NCI-H2029 treated with DMSO at 0.1 percent for 48 hours (cell line): ENCODE measurements around the gene RANBP17.

Source experiments
- DNase-seq: peaks from one replicate; lab custom pipeline; 2025; lab: John Stamatoyannopoulos, UW

Gene RANBP17

GRCh38 chr5:171249460-171249859 is 387.6 kb downstream of the RANBP17 start:
- no peak for DNase-seq

- no peak for DNase-seq
These were observed 388.9 kb downstream of the RANBP17 start for GRCh38 chr5:171250738-171251137.

- DNase-seq = no peak
These were observed 389.7 kb downstream of the RANBP17 start for GRCh38 chr5:171251519-171251918.

- no peak for DNase-seq
These were observed 390.9 kb downstream of the RANBP17 start for GRCh38 chr5:171252674-171253073.

GRCh38 chr5:171258737-171259415 is 397.1 kb downstream of the RANBP17 start:
- DNase-seq = no peak

GRCh38 chr5:171261361-171261760 is 399.5 kb downstream of the RANBP17 start:
- no peak for DNase-seq

GRCh38 chr5:171261904-171262303 is 400.1 kb downstream of the RANBP17 start:
- DNase-seq = no peak

GRCh38 chr5:171263181-171263580 is 401.4 kb downstream of the RANBP17 start:
- no peak for DNase-seq

GRCh38 chr5:171264843-171265242 is 403.0 kb downstream of the RANBP17 start:
- DNase-seq = no peak

GRCh38 chr5:171268700-171269620 is 407.1 kb downstream of the RANBP17 start:
- no peak for DNase-seq

- DNase-seq = no peak
These were observed 407.9 kb downstream of the RANBP17 start for GRCh38 chr5:171269717-171270116.

GRCh38 chr5:171270136-171270535 is 408.3 kb downstream of the RANBP17 start:
- DNase-seq = no peak

- no peak for DNase-seq
These were observed 410.0 kb downstream of the RANBP17 start for GRCh38 chr5:171271798-171272197.

- no peak for DNase-seq
These were observed 411.5 kb downstream of the RANBP17 start for GRCh38 chr5:171272996-171273970.

GRCh38 chr5:171275841-171276544 is 414.2 kb downstream of the RANBP17 start:
- no peak for DNase-seq

GRCh38 chr5:171283753-171284152 is 421.9 kb downstream of the RANBP17 start:
- no peak for DNase-seq

- DNase-seq = no peak
These were observed 423.6 kb downstream of the RANBP17 start for GRCh38 chr5:171285465-171285864.

GRCh38 chr5:171288066-171288465 is 426.2 kb downstream of the RANBP17 start:
- no peak for DNase-seq

- DNase-seq = no peak
These were observed 429.6 kb downstream of the RANBP17 start for GRCh38 chr5:171291371-171291770.

GRCh38 chr5:171295299-171295698 is 433.5 kb downstream of the RANBP17 start:
- DNase-seq = no peak

- no peak for DNase-seq
These were observed 434.0 kb downstream of the RANBP17 start for GRCh38 chr5:171295801-171296200.
